Measurements from ENCODE around the gene CSNK1G2. TPM values are rescaled to one million over a fixed set of nuclear protein-coding genes. Genes with fewer than 3 reads are reported as not detected.

CSNK1G2 gene
- total RNA-seq, 4 donors from 2014 or later = 37.9 to 42.9 (median 38.1) TPM

DNA sequence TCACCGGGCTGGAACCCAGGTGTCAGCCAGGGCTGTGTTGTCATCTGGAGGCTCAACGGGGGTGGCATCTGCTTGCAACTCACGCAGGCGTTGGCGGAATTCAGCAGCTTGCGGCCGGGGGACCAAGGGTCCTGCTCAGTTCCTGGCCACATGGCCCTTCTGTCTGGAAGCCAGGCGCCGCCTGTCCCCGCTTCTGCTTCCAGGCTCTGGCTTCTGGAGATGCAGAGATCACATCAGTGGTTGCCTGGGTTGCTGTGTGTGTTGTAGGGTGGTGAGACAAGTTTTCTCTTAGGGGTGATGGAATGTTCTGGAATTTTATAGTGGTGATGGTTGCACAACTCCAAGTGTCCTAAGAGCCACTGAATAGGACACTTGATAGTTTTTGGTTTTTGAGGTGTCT lies 30.8 kb upstream of the CSNK1G2 start:
- Histone ChIP-seq H3K4me3 (no peak overlapping the region), H3K36me3 (peaks cover 0 to 6% of the 10 kb centered on the region in 2 donors), H3K4me1 (peaks cover 4 to 15% of the 10 kb centered on the region in 2 donors), H3K9me3 (no peaks in the 10 kb centered on the region), H3K27me3 (no peaks in the 10 kb centered on the region), H3K27ac (no peak overlapping the region)
- intact Hi-C loops (cut with DNase I; ENCODE audit: low total_unique reads) (no loop called here), in situ Hi-C loops (cut with MboI; ENCODE audit: low sequenced_read_pairs in 4 of 4) (no loop called here)
- no peak for TF ChIP-seq POLR2A (IDR thresholded peaks at IDR 0.05)
- TF ChIP-seq, protein P1, sequence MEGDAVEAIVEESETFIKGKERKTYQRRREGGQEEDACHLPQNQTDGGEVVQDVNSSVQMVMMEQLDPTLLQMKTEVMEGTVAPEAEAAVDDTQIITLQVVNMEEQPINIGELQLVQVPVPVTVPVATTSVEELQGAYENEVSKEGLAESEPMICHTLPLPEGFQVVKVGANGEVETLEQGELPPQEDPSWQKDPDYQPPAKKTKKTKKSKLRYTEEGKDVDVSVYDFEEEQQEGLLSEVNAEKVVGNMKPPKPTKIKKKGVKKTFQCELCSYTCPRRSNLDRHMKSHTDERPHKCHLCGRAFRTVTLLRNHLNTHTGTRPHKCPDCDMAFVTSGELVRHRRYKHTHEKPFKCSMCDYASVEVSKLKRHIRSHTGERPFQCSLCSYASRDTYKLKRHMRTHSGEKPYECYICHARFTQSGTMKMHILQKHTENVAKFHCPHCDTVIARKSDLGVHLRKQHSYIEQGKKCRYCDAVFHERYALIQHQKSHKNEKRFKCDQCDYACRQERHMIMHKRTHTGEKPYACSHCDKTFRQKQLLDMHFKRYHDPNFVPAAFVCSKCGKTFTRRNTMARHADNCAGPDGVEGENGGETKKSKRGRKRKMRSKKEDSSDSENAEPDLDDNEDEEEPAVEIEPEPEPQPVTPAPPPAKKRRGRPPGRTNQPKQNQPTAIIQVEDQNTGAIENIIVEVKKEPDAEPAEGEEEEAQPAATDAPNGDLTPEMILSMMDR (IDR thresholded peaks at IDR 0.05 in 4 of 5, conservative IDR thresholded peaks at IDR 0.05 in 1 of 5) = no peak
- no peak for DNase-seq
- no peak for ATAC-seq

DNA sequence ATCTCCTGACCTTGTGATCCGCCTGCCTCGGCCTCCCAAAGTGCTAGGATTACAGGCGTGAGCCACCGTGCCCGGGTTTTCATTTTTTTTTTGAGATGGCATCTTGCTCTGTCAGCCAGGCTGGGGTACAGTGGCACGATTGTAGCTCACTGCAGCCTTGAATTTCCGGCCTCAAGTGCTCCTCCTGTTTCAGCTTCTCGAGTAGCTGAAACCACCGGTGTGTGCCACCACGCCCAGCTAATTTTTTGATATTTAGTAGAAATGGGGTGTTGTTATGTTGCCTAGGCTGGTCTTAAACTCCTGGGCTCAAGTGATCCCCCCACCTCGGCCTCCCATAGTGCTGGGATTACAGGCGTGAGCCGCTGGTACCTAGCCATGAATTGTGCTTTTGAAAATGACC lies 29.9 kb upstream of the CSNK1G2 start:
- TF ChIP-seq, protein P1 (IDR thresholded peaks at IDR 0.05 in 4 of 5, conservative IDR thresholded peaks at IDR 0.05 in 1 of 5) = no peak
- no peak for TF ChIP-seq POLR2A (IDR thresholded peaks at IDR 0.05)
- in situ Hi-C loops (cut with MboI; ENCODE audit: low sequenced_read_pairs in 4 of 4) = no loop called here
- H3K36me3 ChIP-seq = peaks cover 0 to 6% of the 10 kb centered on the region in 2 donors

DNA sequence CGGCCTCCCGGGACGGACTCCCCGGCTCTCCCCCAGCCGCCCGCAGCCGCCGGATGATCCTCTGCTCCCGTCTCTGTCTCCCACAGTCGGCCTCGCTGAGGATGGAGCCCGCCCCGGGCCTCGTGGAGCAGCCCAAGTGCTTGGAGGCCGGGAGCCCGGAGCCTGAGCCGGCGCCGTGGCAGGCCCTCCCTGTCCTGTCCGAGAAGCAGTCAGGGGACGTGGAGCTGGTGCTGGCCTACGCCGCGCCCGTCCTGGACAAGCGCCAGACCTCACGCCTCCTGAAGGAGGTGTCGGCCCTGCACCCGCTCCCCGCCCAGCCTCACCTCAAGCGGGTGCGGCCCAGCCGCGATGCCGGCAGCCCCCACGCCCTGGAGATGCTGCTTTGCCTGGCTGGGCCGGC lies 29.0 kb upstream of the CSNK1G2 start:
- H3K4me3 ChIP-seq = no peak overlapping the region
- H3K27ac ChIP-seq = no peak overlapping the region
- peaks cover 0 to 6% of the 10 kb centered on the region in 2 donors for H3K36me3 ChIP-seq
- intact Hi-C loops (cut with DNase I; ENCODE audit: low total_unique reads) (no loop called here), in situ Hi-C loops (cut with MboI; ENCODE audit: low sequenced_read_pairs in 4 of 4) (no loop called here)
- peaks cover 0 to 8% of the 10 kb centered on the region in 2 donors for H3K4me1 ChIP-seq
- DNase-seq = no peak
- ATAC-seq = no peak
- H3K9me3 ChIP-seq = no peaks in the 10 kb centered on the region
- no peaks in the 10 kb centered on the region for H3K27me3 ChIP-seq
- TF ChIP-seq, protein P1 (IDR thresholded peaks at IDR 0.05 in 4 of 5, conservative IDR thresholded peaks at IDR 0.05 in 1 of 5) = no peak
- no peak for TF ChIP-seq POLR2A (IDR thresholded peaks at IDR 0.05)

More for the DNA sequence above, 29.9 kb upstream of the CSNK1G2 start:
- Histone ChIP-seq H3K27me3 (no peaks in the 10 kb centered on the region), H3K4me1 (peaks cover 0 to 11% of the 10 kb centered on the region in 2 donors), H3K27ac (no peak overlapping the region), H3K9me3 (no peaks in the 10 kb centered on the region), H3K4me3 (no peak overlapping the region)
- intact Hi-C loops (cut with DNase I; ENCODE audit: low total_unique reads) = no loop called here
- ATAC-seq (no peak), DNase-seq (no peak)

DNA sequence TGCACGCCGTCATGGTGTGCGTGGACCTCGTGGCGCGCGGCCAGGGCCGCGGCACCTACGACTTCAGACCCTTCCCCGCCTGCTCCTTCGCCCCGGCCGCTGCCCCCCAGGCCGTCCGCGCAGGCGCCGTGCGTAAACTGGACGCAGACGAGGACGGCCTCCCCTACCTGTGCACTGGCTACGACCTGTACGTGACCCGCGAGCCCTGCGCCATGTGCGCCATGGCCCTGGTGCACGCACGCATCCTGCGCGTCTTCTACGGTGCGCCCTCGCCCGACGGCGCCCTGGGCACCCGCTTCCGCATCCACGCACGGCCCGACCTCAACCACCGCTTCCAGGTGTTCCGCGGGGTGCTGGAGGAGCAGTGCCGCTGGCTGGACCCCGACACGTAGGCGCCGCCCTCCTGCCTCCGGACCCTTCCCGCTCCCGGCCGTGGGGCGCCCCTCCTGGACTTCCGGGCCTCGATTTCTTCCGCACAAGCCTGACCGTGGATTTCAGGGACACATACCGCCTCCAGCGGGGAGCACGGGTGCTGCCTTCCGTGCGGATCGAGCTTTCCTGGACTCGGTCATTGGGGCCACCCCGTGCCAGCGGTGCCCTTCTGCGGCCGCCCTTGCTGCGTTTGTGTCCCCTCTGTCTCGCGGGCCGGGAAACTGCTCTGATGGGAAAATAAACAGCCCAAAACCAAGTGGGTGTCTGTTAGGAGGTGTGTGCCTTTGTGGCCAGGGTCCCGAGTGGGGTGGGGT lies 28.0 kb upstream of the CSNK1G2 start:
- Histone ChIP-seq H3K27me3 (no peaks in the 10 kb centered on the region), H3K36me3 (peaks cover 0 to 9% of the 10 kb centered on the region in 2 donors), H3K4me3 (no peak overlapping the region), H3K27ac (no peak overlapping the region), H3K4me1 (peaks cover 0 to 8% of the 10 kb centered on the region in 2 donors), H3K9me3 (no peaks in the 10 kb centered on the region)
- in situ Hi-C loops (cut with MboI; ENCODE audit: low sequenced_read_pairs in 4 of 4) = no loop called here
- no peak for TF ChIP-seq POLR2A (IDR thresholded peaks at IDR 0.05)
- TF ChIP-seq, protein P1 (IDR thresholded peaks at IDR 0.05 in 4 of 5, conservative IDR thresholded peaks at IDR 0.05 in 1 of 5) = no peak
- intact Hi-C loops (cut with DNase I; ENCODE audit: low total_unique reads) = no loop called here
- DNase-seq = no peak
- ATAC-seq = no peak

Measured in gastrocnemius medialis (tissue), 4 donors.